Mucosa of descending colon (tissue), 3 donors: Measurements from ENCODE around the gene PTPRM. TPM values are rescaled to one million over a fixed set of nuclear protein-coding genes. Genes with fewer than 3 reads are reported as not detected.
A peak's percentile ranks its signal among the peaks of the same experiment; 100 is the strongest.

Source experiments
- ATAC-seq: fragments of 200-7000 bp; cut with Tn5 transposase; one replicate; pipeline ENCODE4 v1.9.1; 2020; ENCODE audit warnings: mild to moderate bottlenecking, moderate library complexity
- DNase-seq, 3 donors: peaks; one replicate each; pipeline ENCODE4 v3.0.0-alpha.2; 2020
- H3K36me3 ChIP-seq: fragments of 200-600 bp; one replicate; pipeline ENCODE4 v1.8.0; 2021; ENCODE audit warnings: low read depth, mild to moderate bottlenecking
- H3K4me1 ChIP-seq: fragments of 200-600 bp; one replicate; pipeline ENCODE4 v1.8.0; 2021; ENCODE audit warnings: low read depth, mild to moderate bottlenecking
- H3K4me3 ChIP-seq: fragments of 200-600 bp; one replicate; pipeline ENCODE4 v1.8.0; 2021; ENCODE audit warnings: mild to moderate bottlenecking
- H3K9me3 ChIP-seq: fragments of 200-600 bp; one replicate; pipeline ENCODE4 v1.8.0; 2021; ENCODE audit warnings: mild to moderate bottlenecking
- intact Hi-C, 2 donors: fragments of 100-400 bp; cut with DNase I in 1 of 2; cut with micrococcal nuclease in 1 of 2; formaldehyde crosslinking; loops; one replicate each; pipeline versions ENCODE4 v1.11.0 to v1.11.1; 2022; cut with DNase I, micrococcal nuclease
- total RNA-seq, 3 donors: library from RNA; stranded (reverse); fragmentation: NEBNext Ultra II Directional in 2 of 3; extraction: Animal tissue kit (Norgen Biotek cat#: 25700) in 2 of 3; gene quantifications; one replicate each; pipeline versions ENCODE4 v1.2.1 to v1.2.4, GENCODE V29; 2021 to 2023
- TF ChIP-seq, protein P1 (sequence below): fragments of 200-600 bp; IDR thresholded peaks from one replicate; pipeline ENCODE4 v1.8.0; 2022; ENCODE audit warnings: antibody characterized with exemption, mild to moderate bottlenecking
- donor health status: DM: no; HTN: no; CAD: no; lungs with moderate emphysema.
- donor health status: DM: no; HTN: no; CAD: no.
- donor health status: DM: no; HTN: yes; CAD: no.

PTPRM gene
- total RNA-seq, 3 donors from 2014 or later = 15.3 to 41.1 (median 19.6) TPM

DNA sequence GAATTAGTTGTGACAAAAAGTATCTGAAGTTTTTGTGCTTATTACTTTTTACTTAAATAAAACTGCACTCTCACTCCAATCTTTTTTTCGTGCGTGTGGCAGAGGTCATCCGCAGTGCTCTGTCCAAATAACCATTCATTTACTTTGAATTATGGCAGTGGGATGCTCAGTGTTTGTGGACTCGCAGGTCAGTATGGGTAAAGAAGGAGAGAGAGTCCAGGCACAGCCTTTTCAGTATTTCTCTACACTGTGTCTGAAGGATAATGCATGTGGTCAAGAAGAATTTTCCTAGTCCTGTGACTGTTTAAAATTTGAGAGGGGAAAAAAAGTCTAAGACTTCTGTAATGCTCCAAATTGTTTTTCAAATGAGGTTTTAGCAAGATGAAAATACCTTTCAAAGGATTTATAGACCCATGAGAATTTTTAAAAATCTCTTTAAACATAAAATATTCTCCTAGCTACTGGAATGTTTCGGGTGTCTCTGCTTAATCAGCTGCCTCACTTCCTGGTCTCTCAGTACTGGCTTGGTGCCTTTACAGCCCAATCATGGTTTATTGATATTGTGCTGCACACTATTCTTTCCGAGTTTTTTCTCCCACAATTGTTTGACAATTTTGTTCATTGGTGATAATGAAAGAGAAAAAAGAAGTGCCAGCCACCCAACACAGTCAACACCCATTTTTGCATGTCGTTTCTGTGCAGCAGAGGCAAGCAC lies 453.2 kb downstream of the PTPRM start:
- Histone ChIP-seq H3K36me3 (no peaks in the 10 kb centered on the region), H3K9me3 (no peaks in the 10 kb centered on the region), H3K4me1 (no peaks in the 10 kb centered on the region), H3K4me3 (no peak overlapping the region)
- DNase-seq = peak in 1 of 3 donors; percentile 9
- TF ChIP-seq, protein P1, sequence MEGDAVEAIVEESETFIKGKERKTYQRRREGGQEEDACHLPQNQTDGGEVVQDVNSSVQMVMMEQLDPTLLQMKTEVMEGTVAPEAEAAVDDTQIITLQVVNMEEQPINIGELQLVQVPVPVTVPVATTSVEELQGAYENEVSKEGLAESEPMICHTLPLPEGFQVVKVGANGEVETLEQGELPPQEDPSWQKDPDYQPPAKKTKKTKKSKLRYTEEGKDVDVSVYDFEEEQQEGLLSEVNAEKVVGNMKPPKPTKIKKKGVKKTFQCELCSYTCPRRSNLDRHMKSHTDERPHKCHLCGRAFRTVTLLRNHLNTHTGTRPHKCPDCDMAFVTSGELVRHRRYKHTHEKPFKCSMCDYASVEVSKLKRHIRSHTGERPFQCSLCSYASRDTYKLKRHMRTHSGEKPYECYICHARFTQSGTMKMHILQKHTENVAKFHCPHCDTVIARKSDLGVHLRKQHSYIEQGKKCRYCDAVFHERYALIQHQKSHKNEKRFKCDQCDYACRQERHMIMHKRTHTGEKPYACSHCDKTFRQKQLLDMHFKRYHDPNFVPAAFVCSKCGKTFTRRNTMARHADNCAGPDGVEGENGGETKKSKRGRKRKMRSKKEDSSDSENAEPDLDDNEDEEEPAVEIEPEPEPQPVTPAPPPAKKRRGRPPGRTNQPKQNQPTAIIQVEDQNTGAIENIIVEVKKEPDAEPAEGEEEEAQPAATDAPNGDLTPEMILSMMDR = no peak
- ATAC-seq = no peak
- intact Hi-C loops = no loop called here

DNA sequence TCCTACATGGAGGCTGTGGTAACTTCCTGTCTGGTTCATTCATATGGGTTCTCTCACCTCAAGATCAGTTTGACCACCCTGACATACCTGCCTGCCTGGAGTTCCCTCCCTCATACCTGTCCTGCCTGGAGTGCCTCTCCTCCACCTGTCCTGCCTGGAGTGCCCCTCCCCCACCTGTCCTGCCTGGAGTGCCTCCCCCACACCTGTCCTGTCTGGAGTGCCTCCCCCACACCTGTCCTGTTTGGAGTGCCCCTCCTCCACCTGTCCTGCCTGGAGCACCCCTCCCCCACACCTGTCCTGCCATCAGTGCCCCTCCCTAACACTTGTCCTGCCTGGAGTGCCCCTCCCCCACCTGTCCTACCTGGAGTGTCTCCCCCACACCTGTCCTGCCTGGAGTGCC lies 461.9 kb downstream of the PTPRM start:
- intact Hi-C loops = no loop called here
- TF ChIP-seq, protein P1 = no peak

DNA sequence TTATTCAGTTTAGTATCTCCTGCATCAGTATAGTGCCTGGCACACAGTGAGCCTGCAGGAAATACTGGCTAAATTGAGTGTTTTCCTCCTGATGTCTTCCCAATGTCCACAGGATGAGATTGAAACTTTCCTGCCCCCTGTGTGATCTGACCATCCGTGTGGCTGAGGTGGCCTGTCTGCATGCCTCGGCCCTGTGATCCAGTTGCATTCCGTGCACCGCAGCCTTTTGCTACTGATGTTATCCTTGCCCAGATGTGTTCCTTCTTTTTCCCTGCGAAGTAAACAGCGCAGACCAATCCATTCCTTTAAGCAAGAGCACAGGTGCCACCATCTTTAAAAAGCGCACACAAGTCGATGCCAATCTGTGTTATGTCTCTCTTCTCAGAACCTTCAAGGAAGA lies 462.6 kb downstream of the PTPRM start:
- no peak overlapping the region for H3K4me3 ChIP-seq
- intact Hi-C loops = no loop called here
- H3K4me1 ChIP-seq = no peaks in the 10 kb centered on the region
- H3K36me3 ChIP-seq = no peaks in the 10 kb centered on the region
- no peaks in the 10 kb centered on the region for H3K9me3 ChIP-seq
- no peak for DNase-seq
- TF ChIP-seq, protein P1 = no peak
- ATAC-seq = no peak

More for the DNA sequence above, 461.9 kb downstream of the PTPRM start:
- no peak for ATAC-seq
- Histone ChIP-seq H3K4me3 (no peak overlapping the region), H3K9me3 (no peaks in the 10 kb centered on the region), H3K36me3 (no peaks in the 10 kb centered on the region), H3K4me1 (no peaks in the 10 kb centered on the region)
- no peak for DNase-seq

DNA sequence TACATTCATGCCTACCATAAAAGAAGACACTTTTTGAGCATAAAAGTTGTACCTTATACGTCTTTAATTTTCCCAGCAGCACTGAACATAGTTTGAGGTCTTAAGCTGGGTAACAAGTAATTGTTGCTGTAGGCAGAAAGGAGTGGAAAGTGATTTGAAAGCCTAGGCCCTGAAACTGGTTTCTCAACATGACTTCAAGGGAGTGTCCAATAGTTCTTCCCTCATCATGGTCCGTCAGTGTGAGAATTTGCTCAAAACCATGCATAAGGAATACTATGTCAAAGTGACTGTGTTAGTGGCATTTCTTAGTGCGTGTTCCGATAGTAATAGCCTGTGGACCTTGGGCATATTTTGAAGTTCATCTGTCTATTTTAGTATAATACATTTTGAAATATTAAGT lies 463.1 kb downstream of the PTPRM start:
- no peaks in the 10 kb centered on the region for H3K36me3 ChIP-seq
- TF ChIP-seq, protein P1 = no peak
- ATAC-seq (no peak), DNase-seq (no peak)
- H3K4me3 ChIP-seq = no peak overlapping the region
- H3K9me3 ChIP-seq = no peaks in the 10 kb centered on the region
- intact Hi-C loops = no loop called here
- no peaks in the 10 kb centered on the region for H3K4me1 ChIP-seq

DNA sequence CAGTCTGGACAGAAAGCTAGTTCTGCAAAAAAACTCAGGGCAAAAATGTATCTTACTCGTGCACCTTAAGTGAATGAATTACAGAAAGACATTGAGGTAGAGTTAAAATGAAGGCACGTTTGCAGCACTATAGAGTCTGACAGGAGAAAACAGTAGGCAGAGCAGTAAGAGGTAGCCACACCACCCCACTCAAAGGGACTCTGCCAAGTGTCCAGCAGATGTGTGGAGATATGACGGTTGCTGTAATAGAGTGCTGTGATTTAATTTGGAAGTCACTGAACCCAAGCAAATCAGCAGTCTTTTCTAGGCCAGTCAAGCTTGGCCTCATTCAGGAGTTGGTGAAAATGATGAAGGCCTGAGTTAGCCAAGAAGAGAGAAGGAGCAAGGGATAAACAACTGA lies 464.4 kb downstream of the PTPRM start:
- TF ChIP-seq, protein P1 = no peak
- Histone ChIP-seq H3K36me3 (no peaks in the 10 kb centered on the region), H3K9me3 (no peaks in the 10 kb centered on the region), H3K4me1 (no peaks in the 10 kb centered on the region), H3K4me3 (no peak overlapping the region)
- ATAC-seq (no peak), DNase-seq (no peak)
- intact Hi-C loops = no loop called here
